ENCODE data around the gene SH3RF2.

Gene SH3RF2

GRCh38 chr5:146070746-146071145 is 134.4 kb downstream of the SH3RF2 start:
- Histone ChIP-seq H3K4me2 (no peak overlapping the region), H3K4me3 (IDR thresholded peaks at IDR 0.05; ENCODE audit: insufficient read depth, low read depth, low read length) (no peak overlapping the region)

DNA sequence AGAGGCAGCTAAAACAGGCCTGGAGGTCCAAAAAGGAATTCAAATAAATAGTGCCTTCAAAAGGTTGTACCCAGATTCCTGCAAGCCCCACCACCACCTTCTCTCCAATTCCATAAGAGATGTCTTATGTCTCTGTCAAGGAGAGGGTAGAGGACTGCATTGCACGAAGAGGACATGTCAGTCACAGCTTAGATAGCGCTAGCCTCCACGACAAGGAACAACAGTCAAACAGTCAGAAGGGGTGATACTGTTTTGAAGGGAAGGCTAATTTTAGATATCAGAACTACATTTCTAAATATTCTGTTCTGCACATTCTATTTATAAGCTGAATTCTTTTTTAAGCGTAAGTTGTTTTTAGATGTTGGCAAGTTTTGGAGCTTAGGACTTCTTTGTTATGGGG is 134.8 kb downstream of the SH3RF2 start:
- Histone ChIP-seq H3K27me3 (ENCODE audit: insufficient read depth, low read depth) (no peaks in the 10 kb centered on the region), H2AFZ (ENCODE audit: low read depth) (no peak overlapping the region), H3K4me3 (IDR thresholded peaks at IDR 0.05; ENCODE audit: insufficient read depth, low read depth, low read length) (no peak overlapping the region), H3K4me2 (no peak overlapping the region), H3K4me1 (ENCODE audit: low read depth, poor library complexity, severe bottlenecking) (peaks cover 22% of the 10 kb centered on the region), H3K79me2 (ENCODE audit: insufficient read depth, low read depth) (no peaks in the 10 kb centered on the region), H3K36me3 (ENCODE audit: insufficient read depth) (no peaks in the 10 kb centered on the region), H3K9ac (no peak overlapping the region), H3K27ac (no peak overlapping the region), H4K20me1 (ENCODE audit: insufficient read depth) (no peaks in the 10 kb centered on the region)
- TF ChIP-seq, protein P1, sequence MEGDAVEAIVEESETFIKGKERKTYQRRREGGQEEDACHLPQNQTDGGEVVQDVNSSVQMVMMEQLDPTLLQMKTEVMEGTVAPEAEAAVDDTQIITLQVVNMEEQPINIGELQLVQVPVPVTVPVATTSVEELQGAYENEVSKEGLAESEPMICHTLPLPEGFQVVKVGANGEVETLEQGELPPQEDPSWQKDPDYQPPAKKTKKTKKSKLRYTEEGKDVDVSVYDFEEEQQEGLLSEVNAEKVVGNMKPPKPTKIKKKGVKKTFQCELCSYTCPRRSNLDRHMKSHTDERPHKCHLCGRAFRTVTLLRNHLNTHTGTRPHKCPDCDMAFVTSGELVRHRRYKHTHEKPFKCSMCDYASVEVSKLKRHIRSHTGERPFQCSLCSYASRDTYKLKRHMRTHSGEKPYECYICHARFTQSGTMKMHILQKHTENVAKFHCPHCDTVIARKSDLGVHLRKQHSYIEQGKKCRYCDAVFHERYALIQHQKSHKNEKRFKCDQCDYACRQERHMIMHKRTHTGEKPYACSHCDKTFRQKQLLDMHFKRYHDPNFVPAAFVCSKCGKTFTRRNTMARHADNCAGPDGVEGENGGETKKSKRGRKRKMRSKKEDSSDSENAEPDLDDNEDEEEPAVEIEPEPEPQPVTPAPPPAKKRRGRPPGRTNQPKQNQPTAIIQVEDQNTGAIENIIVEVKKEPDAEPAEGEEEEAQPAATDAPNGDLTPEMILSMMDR (conservative IDR thresholded peaks at IDR 0.05; ENCODE audit: low read depth, low read length), result no peak

More at GRCh38 chr5:146070746-146071145, 134.4 kb downstream of the SH3RF2 start:
- H3K4me1 ChIP-seq (ENCODE audit: low read depth, poor library complexity, severe bottlenecking), result peaks cover 22% of the 10 kb centered on the region
- H2AFZ ChIP-seq (ENCODE audit: low read depth), result no peak overlapping the region
- no peaks in the 10 kb centered on the region for H3K27me3 ChIP-seq (ENCODE audit: insufficient read depth, low read depth)
- no peak overlapping the region for H3K9ac ChIP-seq
- TF ChIP-seq, protein P1 (conservative IDR thresholded peaks at IDR 0.05; ENCODE audit: low read depth, low read length), result no peak
- H3K79me2 ChIP-seq (ENCODE audit: insufficient read depth, low read depth), result no peaks in the 10 kb centered on the region
- no peak overlapping the region for H3K27ac ChIP-seq
- H3K36me3 ChIP-seq (ENCODE audit: insufficient read depth), result no peaks in the 10 kb centered on the region
- H4K20me1 ChIP-seq (ENCODE audit: insufficient read depth), result no peaks in the 10 kb centered on the region

DNA sequence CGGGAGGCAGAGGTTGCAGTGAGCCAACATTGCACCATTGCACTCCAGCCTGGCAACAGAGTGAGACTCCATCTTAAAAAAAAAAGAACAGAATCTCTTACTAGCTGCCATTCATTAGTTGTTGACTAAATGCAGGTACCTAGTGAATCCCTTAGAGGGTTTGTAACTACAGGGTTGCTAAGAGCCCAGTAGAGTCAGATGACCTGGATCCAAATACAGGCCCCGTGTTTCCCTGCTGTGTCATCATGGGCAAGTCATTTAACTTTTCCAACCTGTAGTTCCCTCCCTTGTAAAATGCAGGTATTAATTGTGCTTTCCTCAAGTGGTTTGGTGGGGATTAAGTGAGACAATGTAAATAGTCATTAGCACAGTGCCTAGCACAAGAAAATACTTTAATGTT is 136.2 kb downstream of the SH3RF2 start:
- Histone ChIP-seq H2AFZ (ENCODE audit: low read depth) (no peak overlapping the region), H4K20me1 (ENCODE audit: insufficient read depth) (no peaks in the 10 kb centered on the region), H3K79me2 (ENCODE audit: insufficient read depth, low read depth) (no peaks in the 10 kb centered on the region), H3K9ac (no peak overlapping the region), H3K27ac (no peak overlapping the region), H3K36me3 (ENCODE audit: insufficient read depth) (no peaks in the 10 kb centered on the region), H3K4me3 (IDR thresholded peaks at IDR 0.05; ENCODE audit: insufficient read depth, low read depth, low read length) (no peak overlapping the region), H3K4me1 (ENCODE audit: low read depth, poor library complexity, severe bottlenecking) (peaks cover 22% of the 10 kb centered on the region), H3K27me3 (ENCODE audit: insufficient read depth, low read depth) (no peaks in the 10 kb centered on the region), H3K4me2 (no peak overlapping the region)
- TF ChIP-seq, protein P1 (conservative IDR thresholded peaks at IDR 0.05; ENCODE audit: low read depth, low read length), result no peak

GRCh38 chr5:146073239-146073900 is 137.0 kb downstream of the SH3RF2 start:
- no peak overlapping the region for H3K27ac ChIP-seq
- H3K4me1 ChIP-seq (ENCODE audit: low read depth, poor library complexity, severe bottlenecking), result peaks cover 22% of the 10 kb centered on the region
- no peaks in the 10 kb centered on the region for H3K36me3 ChIP-seq (ENCODE audit: insufficient read depth)
- H4K20me1 ChIP-seq (ENCODE audit: insufficient read depth), result no peaks in the 10 kb centered on the region
- H3K9ac ChIP-seq, result no peak overlapping the region
- no peak overlapping the region for H2AFZ ChIP-seq (ENCODE audit: low read depth)
- TF ChIP-seq, protein P1 (conservative IDR thresholded peaks at IDR 0.05; ENCODE audit: low read depth, low read length), result no peak
- no peak overlapping the region for H3K4me3 ChIP-seq (IDR thresholded peaks at IDR 0.05; ENCODE audit: insufficient read depth, low read depth, low read length)
- H3K4me2 ChIP-seq, result no peak overlapping the region
- no peaks in the 10 kb centered on the region for H3K27me3 ChIP-seq (ENCODE audit: insufficient read depth, low read depth)
- H3K79me2 ChIP-seq (ENCODE audit: insufficient read depth, low read depth), result no peaks in the 10 kb centered on the region

All from KMS-11 (cell line).